HG03442 (cell line): ENCODE measurements around the gene TGFB1.
"Not testable (repeated sequence)": the region's sequence is repeated elsewhere in the genome, so short reads cannot be mapped to it uniquely, and the experiment has no call there.

Experiments
- ATAC-seq: cut with Tn5 transposase; IDR thresholded peaks from one replicate; pipeline ENCODE4 v1.9.1; 2021; ENCODE audit warnings: mild to moderate bottlenecking, moderate library complexity; ENCODE audit not compliant: unreplicated experiment

TGFB1 gene

DNA sequence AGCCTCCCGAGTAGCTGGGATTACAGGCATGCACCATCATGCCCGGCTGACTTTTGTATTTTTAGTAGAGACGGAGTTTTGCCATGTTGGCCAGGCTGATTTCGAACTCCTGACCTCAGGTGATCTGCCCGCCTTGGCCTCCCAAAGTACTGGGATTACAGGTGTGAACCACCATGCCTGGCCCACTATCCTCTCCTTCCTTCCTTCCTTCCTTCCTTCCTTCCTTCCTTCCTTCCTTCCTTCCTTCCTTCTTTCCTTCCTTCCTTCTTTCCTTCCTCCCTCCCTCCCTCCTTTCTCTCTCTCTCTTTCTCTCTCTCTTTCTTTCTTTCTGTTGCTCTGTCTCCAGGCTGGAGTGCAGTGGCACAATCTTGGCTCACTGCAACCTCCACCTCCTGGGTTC lies 17.4 kb upstream of the TGFB1 start:
- ATAC-seq = not testable (repeated sequence)

DNA sequence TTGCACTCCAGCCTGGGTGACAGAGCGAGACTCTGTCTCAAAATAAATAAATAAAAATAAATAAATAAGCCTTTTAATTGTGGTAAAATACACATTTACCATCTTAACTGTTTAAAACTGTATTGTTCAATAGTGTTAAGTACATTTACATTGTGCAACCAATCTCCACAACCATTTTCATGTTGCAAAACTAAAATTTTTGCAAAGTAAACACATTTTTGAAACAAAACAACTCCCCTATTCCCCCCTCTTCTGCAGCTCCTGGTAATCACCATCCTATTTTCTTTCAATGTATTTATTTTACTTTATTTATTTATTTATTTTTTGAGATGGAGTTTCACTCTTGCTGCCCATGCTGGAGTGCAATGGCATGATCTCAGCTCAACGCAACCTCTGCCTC lies 16.0 kb upstream of the TGFB1 start:
- ATAC-seq = no peak

DNA sequence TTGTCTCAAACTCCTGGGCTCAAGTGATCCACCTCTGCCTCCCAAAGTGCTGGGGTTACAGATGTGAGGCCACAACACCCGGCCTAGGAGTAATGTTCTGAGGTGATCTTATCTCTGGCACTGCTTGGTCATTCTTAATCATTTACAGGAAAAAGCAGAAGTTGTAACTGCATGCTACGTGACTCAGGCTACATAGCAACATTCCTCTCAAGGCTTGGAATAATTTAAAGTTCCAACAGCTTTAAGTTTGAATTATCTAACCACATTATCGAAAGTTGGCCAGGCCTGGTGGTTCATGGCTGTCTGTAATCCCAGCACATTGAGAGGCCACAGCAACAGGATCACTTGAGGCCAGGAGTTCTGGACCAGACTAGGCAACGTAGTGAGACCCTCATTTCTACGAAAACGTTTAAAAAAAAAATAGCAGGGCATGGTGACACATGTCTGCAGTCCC lies 14.2 kb upstream of the TGFB1 start:
- no peak for ATAC-seq

DNA sequence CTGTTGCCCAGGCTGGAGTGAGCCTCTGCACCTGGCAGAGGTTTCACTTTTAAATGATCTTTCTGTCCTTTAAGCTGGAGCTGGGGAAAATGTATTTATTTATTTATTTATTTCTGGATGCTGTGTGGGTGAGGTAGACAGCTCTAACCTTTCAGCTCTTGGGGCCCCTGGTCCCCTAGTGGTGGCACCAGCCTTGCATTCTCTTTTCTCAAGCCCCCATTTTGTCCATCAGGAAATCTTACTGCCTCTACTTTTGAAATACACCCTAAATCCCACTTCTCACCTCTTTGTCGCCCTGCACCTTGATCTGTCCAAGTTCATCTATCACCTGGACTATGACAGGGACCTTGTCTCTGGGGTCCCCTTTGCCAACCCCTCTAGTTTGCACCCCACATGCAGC lies 12.4 kb upstream of the TGFB1 start:
- ATAC-seq = no peak

DNA sequence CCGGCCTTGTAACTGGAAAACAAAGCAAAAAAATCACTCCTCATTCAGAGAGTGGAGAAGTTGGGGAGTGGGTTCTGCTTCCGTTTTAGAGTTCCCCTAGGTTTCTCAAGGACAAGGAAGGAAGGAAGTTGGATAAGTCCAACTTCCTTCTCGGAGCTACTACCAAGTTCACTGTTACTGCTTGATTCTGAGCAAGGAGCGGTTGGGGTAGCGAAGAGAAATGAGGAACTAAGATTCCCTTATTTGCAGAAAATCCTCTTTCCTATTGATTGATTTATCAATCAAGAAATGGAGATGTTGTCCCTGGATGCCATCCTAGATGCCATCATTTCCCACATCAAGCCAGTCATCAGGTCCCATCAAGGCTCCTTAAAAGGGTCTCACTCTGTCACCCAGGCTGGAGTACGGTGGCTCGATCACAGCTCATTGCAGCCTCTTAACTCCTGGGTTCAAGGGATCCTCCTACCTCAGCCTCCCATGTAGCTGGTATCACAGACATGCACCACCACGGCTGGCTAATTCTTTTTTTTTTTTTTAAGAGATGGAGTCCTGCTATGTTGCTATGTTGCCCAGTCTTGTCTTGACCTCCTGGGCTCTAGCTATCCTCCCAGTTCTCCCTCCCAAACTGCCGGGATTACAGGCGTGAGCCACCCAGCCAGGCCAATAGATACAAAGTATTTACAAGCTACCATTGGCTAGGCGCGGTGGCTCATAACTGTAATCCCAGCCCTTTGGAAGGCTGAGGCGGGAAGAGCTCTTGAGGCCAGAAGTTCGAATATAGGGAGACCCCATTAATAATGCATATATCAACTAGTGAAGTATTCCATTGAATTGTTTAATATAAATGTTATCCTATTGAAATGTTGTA lies 11.0 kb upstream of the TGFB1 start:
- no peak for ATAC-seq

DNA sequence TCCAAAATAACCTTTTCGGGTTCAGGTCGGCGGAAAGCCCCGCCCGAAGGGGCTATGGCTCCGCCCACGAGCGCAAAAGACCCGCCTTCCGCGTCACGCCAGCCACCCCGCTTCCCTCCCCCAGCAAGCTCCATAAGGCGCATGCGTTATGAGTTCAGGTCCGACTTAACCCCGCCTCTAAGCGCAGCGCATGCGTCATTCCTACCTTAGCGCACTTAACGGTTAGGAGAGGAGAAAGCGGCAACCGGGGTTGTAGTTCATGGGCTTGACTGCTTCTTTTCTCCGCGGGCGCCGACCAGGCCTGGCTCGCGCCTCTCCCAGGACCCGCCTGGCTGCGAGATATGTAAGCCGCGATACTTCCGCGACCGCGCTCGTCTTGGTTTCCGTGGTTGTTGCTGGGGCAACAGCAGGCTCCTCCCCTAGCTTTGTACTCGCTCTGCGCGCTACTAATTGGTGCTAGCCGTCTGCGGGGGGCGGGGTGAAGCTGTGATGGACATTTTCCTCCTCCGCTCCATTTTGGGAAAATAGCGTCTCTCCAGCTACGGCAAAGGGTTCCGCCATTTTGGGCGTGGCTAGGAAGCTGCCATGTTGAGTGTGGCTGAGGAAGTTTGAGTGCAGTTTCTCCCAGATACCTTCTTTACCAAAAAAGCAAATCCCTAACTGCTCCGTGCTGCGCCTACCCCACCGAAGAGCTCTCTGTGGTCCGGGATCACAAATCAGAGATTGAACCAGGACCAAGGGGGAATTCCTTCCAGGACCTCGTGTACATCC lies 10.2 kb upstream of the TGFB1 start, which contains the start of gene B9D2:
B9D2 (minus strand) TSS at position 397 of the 771 bp plus-strand sequence. CDS start 630 bp downstream, outside the sequence.
- ATAC-seq = peak; percentile 83

DNA sequence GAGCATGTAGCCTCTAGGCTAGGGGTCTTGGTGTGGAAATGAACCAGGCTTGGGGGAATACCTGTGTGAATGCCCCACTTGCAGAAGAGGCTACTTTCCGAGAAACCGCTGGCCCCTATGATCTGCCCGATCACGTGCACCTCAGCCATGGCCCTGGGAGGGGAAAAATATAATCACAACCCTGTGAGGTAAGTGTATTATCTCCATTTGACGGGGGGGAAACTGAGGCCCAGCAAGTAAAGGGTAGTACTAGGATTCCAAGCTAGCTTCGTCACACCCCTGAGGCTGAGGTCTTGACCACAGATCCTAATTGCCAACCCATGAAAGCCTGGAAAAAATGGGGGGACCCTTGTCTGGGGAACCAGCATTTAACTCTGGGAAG lies 9.6 kb upstream of the TGFB1 start:
- no peak for ATAC-seq

DNA sequence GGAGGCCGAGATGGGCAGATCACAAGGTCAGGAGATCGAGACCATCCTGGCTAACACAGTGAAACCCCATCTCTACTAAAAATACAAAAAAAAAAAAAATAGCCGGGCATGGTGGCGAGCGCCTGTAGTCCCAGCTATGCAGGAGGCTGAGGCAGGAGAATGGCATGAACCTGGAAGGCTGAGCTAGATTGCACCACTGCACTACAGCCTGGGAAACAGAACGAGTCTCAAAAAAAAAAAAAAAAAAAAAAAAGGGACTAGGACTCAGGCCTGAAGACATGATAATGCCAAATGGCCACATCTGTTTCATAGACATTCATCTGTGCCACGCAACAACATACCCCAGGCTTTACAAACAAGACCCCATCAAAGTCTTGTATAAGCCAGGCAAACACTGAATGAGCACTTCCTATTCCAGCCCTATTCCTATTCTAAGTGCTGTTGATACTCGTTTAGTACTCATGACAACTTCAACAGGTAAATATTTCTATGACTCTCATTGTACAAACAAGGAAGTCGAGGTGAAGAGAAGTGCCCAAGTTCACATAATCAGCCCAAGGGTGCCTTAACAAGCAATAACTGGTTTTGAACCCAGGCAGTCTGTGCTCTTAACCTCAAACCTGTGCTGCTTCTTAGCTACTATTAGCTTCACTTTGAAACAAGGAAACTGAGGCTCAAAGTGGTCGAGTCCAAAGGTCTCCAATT lies 8.6 kb upstream of the TGFB1 start:
- ATAC-seq = no peak

DNA sequence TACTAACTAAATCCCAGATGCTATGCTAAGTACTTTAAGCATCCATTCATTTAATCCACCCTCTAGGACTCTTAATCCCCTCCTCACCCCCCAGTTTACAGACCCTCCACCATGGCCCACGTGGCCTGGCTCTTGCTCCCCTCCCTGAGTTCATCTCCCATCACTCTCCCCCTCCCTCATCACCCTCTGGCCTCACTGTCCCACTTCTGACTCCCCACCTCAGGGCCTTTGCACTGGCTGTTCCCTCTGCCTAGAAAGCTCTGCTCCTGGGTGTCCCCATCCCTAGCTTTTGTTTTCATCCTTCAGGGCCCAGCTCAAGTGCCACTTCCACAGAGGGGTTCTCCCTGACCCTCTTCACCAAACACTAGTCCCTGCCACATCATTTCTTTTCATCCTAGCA lies 6.0 kb upstream of the TGFB1 start:
- no peak for ATAC-seq

DNA sequence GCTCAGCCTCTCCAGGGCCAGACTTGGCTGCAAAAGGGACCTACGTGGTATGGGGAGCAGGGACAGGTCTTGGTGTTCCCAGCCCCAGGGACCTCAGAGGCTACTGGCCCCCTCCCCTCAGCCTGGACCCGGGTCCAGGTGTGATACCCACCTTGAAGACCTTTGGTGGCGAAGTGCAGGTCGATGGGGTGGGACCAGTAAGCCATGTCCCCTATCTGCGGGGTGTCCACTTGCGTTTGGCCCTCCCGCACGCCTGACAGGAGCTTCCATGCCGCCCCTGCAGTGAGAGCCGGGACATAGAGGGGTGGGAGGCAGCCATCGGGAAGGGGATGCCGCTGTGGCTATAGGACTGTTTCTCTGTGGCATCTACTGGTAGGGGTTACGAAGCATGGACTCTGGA lies 4.0 kb upstream of the TGFB1 start:
- no peak for ATAC-seq

DNA sequence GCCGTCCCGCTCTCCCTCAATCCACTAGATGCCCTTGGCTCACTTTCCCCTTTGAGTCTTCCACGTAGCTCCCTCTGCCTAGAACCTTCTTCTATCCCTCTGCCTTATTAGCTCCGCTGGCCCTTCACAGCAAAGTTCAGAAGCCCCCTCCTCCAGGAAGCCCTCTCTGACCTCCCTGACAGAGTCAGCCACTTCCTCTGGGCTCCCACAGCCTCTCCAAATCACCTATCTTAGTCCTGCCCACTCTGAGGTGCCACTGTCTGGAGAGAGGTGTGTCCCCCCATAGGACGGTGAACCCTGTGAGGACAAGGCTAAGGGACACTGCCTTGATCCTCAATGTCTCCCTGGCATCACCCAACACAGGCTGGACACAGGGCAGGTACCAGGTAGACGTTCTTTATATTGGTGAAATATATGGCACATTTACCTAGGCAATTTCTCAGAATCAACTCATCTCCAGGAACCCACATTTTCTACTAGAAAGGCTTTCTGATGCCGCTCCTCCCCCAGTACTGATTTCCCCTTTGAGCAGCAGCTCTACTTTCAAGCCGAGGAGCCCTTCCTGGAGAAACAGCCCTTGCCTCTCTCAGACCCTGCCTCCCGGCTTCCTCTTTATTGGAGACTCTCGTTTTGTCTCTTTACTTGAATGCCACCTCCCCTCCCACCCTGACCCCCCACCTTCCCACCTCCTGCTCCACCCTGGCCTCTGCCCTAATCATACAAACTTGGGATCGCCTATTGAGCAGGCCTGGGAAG lies 3.4 kb upstream of the TGFB1 start:
- no peak for ATAC-seq

DNA sequence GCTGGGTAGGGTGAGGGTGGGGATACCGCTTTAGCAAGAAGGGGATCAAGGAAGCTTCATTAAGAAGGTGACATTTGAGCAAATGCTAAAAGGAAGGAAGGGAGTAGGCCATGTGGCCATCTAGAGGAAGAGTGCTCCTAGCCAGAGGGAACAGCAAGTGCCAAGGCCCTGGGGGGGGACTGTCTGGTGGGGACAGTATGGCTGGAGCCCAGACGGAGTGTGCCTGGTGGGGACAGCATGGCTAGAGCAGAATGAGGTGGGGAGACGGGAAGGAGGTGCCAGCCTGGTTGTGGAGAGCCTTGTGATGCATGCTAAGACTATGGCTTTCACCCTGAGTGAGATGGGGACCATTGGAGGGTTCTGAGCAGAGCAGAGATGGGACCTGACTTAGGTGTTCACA lies 2.1 kb upstream of the TGFB1 start:
- ATAC-seq = no peak

DNA sequence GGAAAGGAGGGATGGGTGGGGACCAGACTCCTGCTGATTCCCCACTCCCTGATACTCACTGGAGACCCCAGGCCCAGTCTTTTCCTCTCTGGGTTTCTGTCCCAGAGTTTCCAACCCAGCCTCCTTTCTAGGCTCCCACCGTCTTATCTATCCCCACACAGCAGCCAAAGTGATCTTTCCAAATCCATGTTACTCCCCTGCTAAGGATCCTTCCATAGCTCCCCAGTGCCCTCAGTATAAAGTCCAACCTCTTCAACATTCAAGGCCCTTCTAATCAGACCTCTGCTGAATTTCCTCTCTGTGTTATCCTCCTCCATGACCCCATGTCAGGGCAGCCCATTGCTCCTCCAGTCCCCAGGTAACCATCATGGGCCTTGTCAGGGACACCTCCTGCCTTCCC lies 1.3 kb upstream of the TGFB1 start:
- ATAC-seq = no peak

DNA sequence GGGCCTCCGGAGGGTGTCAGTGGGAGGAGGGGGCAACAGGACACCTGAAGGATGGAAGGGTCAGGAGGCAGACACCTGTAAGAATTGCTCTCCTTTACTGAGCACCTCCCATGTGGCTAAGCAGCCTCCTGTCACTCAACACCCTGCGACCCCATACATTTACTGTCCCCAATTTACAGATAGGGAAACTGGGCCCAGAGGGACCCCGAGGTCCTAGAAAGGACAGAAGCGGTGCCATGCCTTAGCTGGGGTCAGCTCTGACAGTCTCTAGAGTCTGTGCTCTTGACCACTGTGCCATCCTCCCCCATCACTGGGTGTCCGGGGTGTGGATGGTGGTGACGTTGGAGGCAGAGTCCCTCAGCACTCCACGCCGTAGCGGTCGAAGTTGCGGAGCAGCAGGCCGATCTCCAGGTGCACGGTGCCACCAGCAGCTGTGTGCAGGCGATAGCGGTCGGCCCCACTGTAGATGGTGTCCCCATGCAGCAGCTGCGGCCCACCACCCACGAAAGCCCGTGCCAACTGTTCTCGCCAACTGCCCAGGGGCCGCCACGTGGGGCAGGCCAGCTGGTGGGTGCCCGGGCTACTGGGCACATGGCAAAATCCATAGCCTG lies 726 bp upstream of the TGFB1 start:
- ATAC-seq = no peak

DNA sequence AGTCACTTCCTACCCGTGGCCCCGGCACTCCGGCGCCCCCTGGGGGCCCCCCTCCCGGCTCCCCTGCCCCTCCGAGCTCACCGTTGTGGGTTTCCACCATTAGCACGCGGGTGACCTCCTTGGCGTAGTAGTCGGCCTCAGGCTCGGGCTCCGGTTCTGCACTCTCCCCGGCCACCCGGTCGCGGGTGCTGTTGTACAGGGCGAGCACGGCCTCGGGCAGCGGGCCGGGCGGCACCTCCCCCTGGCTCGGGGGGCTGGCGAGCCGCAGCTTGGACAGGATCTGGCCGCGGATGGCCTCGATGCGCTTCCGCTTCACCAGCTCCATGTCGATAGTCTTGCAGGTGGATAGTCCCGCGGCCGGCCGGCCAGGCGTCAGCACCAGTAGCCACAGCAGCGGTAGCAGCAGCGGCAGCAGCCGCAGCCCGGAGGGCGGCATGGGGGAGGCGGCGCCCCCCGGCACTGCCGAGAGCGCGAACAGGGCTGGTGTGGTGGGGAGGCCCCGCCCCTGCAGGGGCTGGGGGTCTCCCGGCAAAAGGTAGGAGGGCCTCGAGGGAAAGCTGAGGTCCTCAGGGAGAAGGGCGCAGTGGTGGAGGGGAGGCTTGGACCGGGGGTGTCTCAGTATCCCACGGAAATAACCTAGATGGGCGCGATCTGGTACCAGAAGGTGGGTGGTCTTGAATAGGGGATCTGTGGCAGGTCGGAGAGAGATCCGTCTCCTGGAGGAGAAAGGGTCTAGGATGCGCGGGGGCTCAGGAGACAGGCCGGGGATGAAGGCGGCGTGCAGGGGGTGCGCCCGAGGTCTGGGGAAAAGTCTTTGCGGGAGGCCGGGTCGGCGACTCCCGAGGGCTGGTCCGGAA lies 885 bp downstream of the TGFB1 start:
- no peak for ATAC-seq

DNA sequence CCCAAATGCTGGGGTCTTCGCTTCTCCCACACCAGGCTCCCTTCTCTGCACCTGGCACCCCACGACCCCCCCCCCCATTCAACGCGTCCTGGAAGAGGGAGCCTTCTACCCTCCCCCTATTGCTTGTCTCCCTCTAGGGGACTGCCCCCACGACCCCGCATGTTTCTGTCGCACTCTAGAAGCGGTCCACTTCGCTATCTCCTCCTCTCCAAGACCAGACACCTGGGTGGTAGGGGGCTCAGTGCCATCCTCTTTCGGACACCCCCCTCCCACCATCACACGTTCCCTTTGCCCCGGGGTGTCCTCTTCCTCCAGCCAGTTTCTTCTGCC lies 1.5 kb downstream of the TGFB1 start:
- no peak for ATAC-seq

DNA sequence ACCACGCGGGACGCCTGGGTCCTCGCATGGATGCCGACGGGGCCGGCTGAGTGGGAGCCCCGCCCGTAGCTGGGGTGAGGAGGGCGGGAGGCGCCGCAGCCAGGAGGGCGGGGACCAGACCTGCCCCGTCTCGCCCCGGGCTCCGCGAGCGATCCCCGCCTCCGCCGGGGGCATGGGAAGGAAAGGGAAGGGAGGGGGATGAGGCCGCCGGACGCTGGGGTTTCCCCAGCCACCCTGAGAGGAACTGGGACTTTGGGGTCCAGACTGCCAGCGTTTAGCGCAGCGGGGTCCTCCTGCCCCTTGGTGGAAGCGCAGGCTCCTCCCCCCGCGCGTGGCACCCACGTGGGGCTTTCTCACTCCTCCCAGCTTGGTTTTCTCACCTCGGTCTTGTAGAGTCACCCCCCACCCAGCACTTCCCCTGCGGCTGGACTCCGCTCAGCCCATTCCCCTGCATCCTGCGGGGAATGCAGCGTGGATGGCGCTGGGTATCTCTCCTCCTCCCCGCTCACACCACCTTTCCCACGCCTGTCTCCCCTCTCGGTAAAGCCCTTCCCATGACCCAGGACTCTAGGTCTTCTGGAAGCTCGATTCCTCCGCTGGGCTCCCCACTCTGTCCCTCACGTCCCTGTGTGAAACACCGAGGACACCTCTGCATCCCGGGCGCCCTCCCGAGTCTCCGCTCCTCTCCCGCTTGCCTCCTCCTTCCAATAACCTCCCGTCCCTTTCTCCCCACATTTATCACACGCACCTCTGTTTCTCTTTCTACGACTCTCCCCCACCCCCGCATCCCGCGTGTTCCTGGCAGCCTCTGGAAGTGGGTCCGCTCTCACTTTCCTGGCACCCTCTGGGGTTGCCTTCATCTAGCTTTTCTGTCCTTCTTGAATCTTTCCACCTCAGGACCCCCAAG lies 2.1 kb downstream of the TGFB1 start:
- ATAC-seq = peak; percentile 26

DNA sequence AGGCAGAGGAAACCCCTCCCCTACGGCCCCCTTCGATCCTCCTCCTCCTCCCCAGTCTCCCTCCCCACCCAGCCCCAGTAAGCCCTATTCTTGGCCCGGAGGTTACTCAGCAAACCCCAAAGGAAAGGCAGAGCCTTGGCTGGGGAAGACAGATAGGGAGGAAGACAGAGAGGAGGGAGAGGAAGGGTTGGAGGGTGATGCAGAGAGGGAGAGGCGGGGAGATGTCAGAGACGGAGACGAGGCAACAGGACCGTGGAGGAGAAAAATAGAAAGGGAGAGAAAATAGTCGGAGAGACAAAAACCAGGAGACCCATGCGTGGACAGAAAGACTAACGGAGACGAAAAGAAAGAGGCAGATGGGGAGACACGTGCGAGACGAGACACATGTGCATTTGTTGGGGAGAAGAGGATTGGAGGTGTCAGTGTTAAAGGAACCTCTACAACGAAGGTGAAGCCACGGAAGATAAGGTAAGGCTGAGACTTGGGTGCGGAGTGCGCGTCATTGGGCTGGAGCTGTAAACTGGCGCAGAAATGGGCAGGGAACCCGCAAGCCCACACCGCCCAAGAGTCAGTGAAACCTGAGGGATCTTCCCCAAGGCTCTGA lies 2.9 kb downstream of the TGFB1 start:
- no peak for ATAC-seq
